Measurements from ENCODE around the gene BDH2.

BDH2 gene

GRCh38 chr4:103099691-103100392, at the start of gene BDH2:
BDH2 (minus strand) TSS chr4:103099834; CDS start chr4:103096254, 3,580 bp downstream.
- peak; percentile 98 for DNase-seq (ENCODE audit: low spot score)

- no peak for DNase-seq (ENCODE audit: low spot score)
Observed at GRCh38 chr4:103144926-103145325, 45.3 kb upstream of the BDH2 start.

- no peak for DNase-seq (ENCODE audit: low spot score)
Observed at GRCh38 chr4:103137446-103137827, 37.8 kb upstream of the BDH2 start.

GRCh38 chr4:103136671-103137445, 37.2 kb upstream of the BDH2 start:
- no peak for DNase-seq (ENCODE audit: low spot score)

GRCh38 chr4:103129174-103129573, 29.5 kb upstream of the BDH2 start:
- no peak for DNase-seq (ENCODE audit: low spot score)

- DNase-seq (ENCODE audit: low spot score) = no peak
Observed at GRCh38 chr4:103126126-103126525, 26.5 kb upstream of the BDH2 start.

GRCh38 chr4:103123114-103123513, 23.5 kb upstream of the BDH2 start:
- no peak for DNase-seq (ENCODE audit: low spot score)

- no peak for DNase-seq (ENCODE audit: low spot score)
Observed at GRCh38 chr4:103118166-103118565, 18.5 kb upstream of the BDH2 start.

- DNase-seq (ENCODE audit: low spot score) = no peak
Observed at GRCh38 chr4:103111598-103111997, 12.0 kb upstream of the BDH2 start.

- no peak for DNase-seq (ENCODE audit: low spot score)
Observed at GRCh38 chr4:103108542-103108941, 8.9 kb upstream of the BDH2 start.

- DNase-seq (ENCODE audit: low spot score) = no peak
Observed at GRCh38 chr4:103105558-103106356, 6.1 kb upstream of the BDH2 start.

- DNase-seq (ENCODE audit: low spot score) = no peak
Observed at GRCh38 chr4:103104886-103105285, 5.3 kb upstream of the BDH2 start.

GRCh38 chr4:103100691-103101090, 1.1 kb upstream of the BDH2 start:
- no peak for DNase-seq (ENCODE audit: low spot score)

- DNase-seq (ENCODE audit: low spot score) = no peak
Observed at GRCh38 chr4:103098756-103099440, 736 bp downstream of the BDH2 start.

- no peak for DNase-seq (ENCODE audit: low spot score)
Observed at GRCh38 chr4:103098341-103098740, 1.3 kb downstream of the BDH2 start.

GRCh38 chr4:103097112-103097511, 2.5 kb downstream of the BDH2 start:
- no peak for DNase-seq (ENCODE audit: low spot score)

- DNase-seq (ENCODE audit: low spot score) = no peak
Observed at GRCh38 chr4:103095080-103095479, 4.6 kb downstream of the BDH2 start.

- no peak for DNase-seq (ENCODE audit: low spot score)
Observed at GRCh38 chr4:103092245-103092644, 7.4 kb downstream of the BDH2 start.

GRCh38 chr4:103091601-103092223, 7.9 kb downstream of the BDH2 start:
- peak; percentile 84 for DNase-seq (ENCODE audit: low spot score)

GRCh38 chr4:103089481-103089880, 10.2 kb downstream of the BDH2 start:
- no peak for DNase-seq (ENCODE audit: low spot score)

- no peak for DNase-seq (ENCODE audit: low spot score)
Observed at GRCh38 chr4:103086551-103086950, 13.1 kb downstream of the BDH2 start.
